ENCODE data around the gene KANK4. TPM values are rescaled to one million over a fixed set of nuclear protein-coding genes. Genes with fewer than 3 reads are reported as not detected.

KANK4 gene
- polyA plus RNA-seq, 3 donors from 2014 or later: not detected

- H3K36me3 Mint-ChIP-seq: no peaks in the 10 kb centered on the region
- no peak overlapping the region for H3K27ac Mint-ChIP-seq
- H3K4me3 Mint-ChIP-seq: no peak overlapping the region
- DNase-seq: no peak
- peaks cover 8 to 11% (median 9%) of the 10 kb centered on the region in 3 donors for H3K27me3 Mint-ChIP-seq (ENCODE audit: low read depth in 3 of 3)
- peaks cover 0 to 3% (median 0%) of the 10 kb centered on the region in 6 donors for H3K9me3 Mint-ChIP-seq
- H3K4me1 Mint-ChIP-seq: no peaks in the 10 kb centered on the region
Measured at GRCh38 chr1:62282909-62283755, 36.1 kb downstream of the KANK4 start.

GRCh38 chr1:62281922-62282555 is 37.2 kb downstream of the KANK4 start:
- Mint-ChIP-seq H3K9me3 (peaks cover 0 to 3% (median 0%) of the 10 kb centered on the region in 6 donors), H3K4me3 (no peak overlapping the region), H3K36me3 (no peaks in the 10 kb centered on the region), H3K27me3 (ENCODE audit: low read depth in 3 of 3) (peaks cover 8 to 11% (median 9%) of the 10 kb centered on the region in 3 donors), H3K4me1 (no peaks in the 10 kb centered on the region), H3K27ac (no peak overlapping the region)
- no peak for DNase-seq

DNA sequence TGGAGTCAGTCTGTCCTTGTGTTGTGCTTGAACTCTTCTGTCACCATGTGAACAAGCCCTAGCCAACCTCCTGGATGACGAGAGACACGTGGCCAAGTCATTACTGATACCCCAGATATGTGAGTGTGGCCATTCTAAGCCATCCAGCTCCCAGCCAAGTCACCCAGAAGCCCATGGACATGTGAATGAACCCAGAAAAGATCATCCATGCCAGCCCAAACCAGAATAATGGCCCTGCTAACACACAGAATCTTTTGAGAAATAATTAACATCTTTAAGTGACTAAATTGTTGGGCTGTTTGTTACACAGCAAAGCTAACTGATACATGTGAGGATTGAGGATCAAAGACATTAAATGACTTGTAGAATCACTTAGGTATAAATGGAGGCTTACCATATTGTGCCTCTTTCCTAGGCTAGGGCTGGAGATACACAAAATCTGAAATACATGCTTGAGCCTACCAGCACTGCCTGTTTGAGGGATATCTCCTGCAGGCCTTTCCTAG is 38.2 kb downstream of the KANK4 start:
- H3K27ac Mint-ChIP-seq: no peak overlapping the region
- H3K9me3 Mint-ChIP-seq: peaks cover 0 to 3% (median 0%) of the 10 kb centered on the region in 6 donors
- no peak overlapping the region for H3K4me3 Mint-ChIP-seq
- H3K36me3 Mint-ChIP-seq: no peaks in the 10 kb centered on the region
- DNase-seq: no peak
- peaks cover 7 to 9% (median 8%) of the 10 kb centered on the region in 3 donors for H3K27me3 Mint-ChIP-seq (ENCODE audit: low read depth in 3 of 3)
- no peaks in the 10 kb centered on the region for H3K4me1 Mint-ChIP-seq

- no peak overlapping the region for H3K4me3 Mint-ChIP-seq
- H3K36me3 Mint-ChIP-seq: no peaks in the 10 kb centered on the region
- no peaks in the 10 kb centered on the region for H3K4me1 Mint-ChIP-seq
- H3K27me3 Mint-ChIP-seq (ENCODE audit: low read depth in 3 of 3): peaks cover 3 to 7% (median 4%) of the 10 kb centered on the region in 3 donors
- DNase-seq: no peak
- no peak overlapping the region for H3K27ac Mint-ChIP-seq
- peaks cover 0 to 3% (median 0%) of the 10 kb centered on the region in 6 donors for H3K9me3 Mint-ChIP-seq
Measured at GRCh38 chr1:62280150-62280549, 39.1 kb downstream of the KANK4 start.

DNA sequence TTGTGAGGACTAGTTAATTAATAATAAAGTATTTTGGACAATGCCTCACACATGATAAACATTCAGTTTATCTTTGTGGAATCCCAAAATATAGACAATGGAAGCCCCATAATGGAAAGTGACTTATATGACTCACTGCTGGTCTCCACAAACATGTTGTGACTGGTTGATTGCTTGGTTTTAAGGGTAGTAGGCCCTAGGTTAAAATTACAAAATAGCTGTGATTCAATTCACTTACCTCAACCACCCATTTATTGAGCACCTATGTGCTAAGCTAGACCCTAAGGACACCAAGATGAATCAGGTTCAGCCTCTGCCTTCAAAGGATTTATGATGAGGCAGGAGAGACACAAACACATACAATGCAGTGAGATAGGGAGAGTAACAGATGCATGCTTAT is 42.4 kb downstream of the KANK4 start:
- no peak overlapping the region for H3K4me3 Mint-ChIP-seq
- peaks cover 0 to 3% (median 0%) of the 10 kb centered on the region in 6 donors for H3K9me3 Mint-ChIP-seq
- no peaks in the 10 kb centered on the region for H3K36me3 Mint-ChIP-seq
- no peak for DNase-seq
- H3K4me1 Mint-ChIP-seq: peaks cover 12 to 15% of the 10 kb centered on the region in 2 donors
- peaks cover 0 to 7% (median 3%) of the 10 kb centered on the region in 3 donors for H3K27me3 Mint-ChIP-seq (ENCODE audit: low read depth in 3 of 3)
- no peak overlapping the region for H3K27ac Mint-ChIP-seq

GRCh38 chr1:62274496-62275485 is 44.4 kb downstream of the KANK4 start:
- Mint-ChIP-seq H3K4me3 (no peak overlapping the region), H3K27ac (no peak overlapping the region), H3K36me3 (no peaks in the 10 kb centered on the region), H3K9me3 (peaks cover 0 to under 1% (median 0%) of the 10 kb centered on the region in 6 donors), H3K4me1 (peaks cover 18 to 28% of the 10 kb centered on the region in 2 donors), H3K27me3 (ENCODE audit: low read depth in 3 of 3) (peaks cover 0 to 5% (median 3%) of the 10 kb centered on the region in 3 donors)
- DNase-seq: no peak

- no peaks in the 10 kb centered on the region for H3K36me3 Mint-ChIP-seq
- peaks cover 0 to 2% (median 0%) of the 10 kb centered on the region in 3 donors for H3K27me3 Mint-ChIP-seq (ENCODE audit: low read depth in 3 of 3)
- no peak overlapping the region for H3K27ac Mint-ChIP-seq
- H3K4me3 Mint-ChIP-seq: no peak overlapping the region
- no peaks in the 10 kb centered on the region for H3K9me3 Mint-ChIP-seq
- H3K4me1 Mint-ChIP-seq: peaks cover 18 to 28% of the 10 kb centered on the region in 2 donors
- no peak for DNase-seq
Measured at GRCh38 chr1:62273953-62274352, 45.3 kb downstream of the KANK4 start.

GRCh38 chr1:62271948-62272728 is 47.1 kb downstream of the KANK4 start:
- Mint-ChIP-seq H3K4me1 (peaks cover 18 to 28% of the 10 kb centered on the region in 2 donors), H3K27ac (peak overlapping the region; percentile 4 to 84 (median 60)), H3K36me3 (no peaks in the 10 kb centered on the region), H3K9me3 (no peaks in the 10 kb centered on the region), H3K27me3 (ENCODE audit: low read depth in 3 of 3) (no peaks in the 10 kb centered on the region), H3K4me3 (peak overlapping the region; percentile 19 to 43 (median 26))
- peak; percentile 9 to 14 (median 10) for DNase-seq

- peaks cover 22 to 28% of the 10 kb centered on the region in 2 donors for H3K4me1 Mint-ChIP-seq
- no peak overlapping the region for H3K4me3 Mint-ChIP-seq
- H3K27me3 Mint-ChIP-seq (ENCODE audit: low read depth in 3 of 3): peaks cover 0 to 2% (median 2%) of the 10 kb centered on the region in 3 donors
- no peaks in the 10 kb centered on the region for H3K36me3 Mint-ChIP-seq
- no peaks in the 10 kb centered on the region for H3K9me3 Mint-ChIP-seq
- H3K27ac Mint-ChIP-seq: peak overlapping the region in 1 of 6 donors; percentile 19
- DNase-seq: no peak
Measured at GRCh38 chr1:62271134-62271533, 48.1 kb downstream of the KANK4 start.

GRCh38 chr1:62269851-62270495 is 49.3 kb downstream of the KANK4 start:
- H3K36me3 Mint-ChIP-seq: no peaks in the 10 kb centered on the region
- H3K27me3 Mint-ChIP-seq (ENCODE audit: low read depth in 3 of 3): peaks cover 0 to 3% (median 2%) of the 10 kb centered on the region in 3 donors
- peaks cover 22 to 28% of the 10 kb centered on the region in 2 donors for H3K4me1 Mint-ChIP-seq
- H3K4me3 Mint-ChIP-seq: no peak overlapping the region
- no peak overlapping the region for H3K27ac Mint-ChIP-seq
- no peaks in the 10 kb centered on the region for H3K9me3 Mint-ChIP-seq
- DNase-seq: no peak

DNA sequence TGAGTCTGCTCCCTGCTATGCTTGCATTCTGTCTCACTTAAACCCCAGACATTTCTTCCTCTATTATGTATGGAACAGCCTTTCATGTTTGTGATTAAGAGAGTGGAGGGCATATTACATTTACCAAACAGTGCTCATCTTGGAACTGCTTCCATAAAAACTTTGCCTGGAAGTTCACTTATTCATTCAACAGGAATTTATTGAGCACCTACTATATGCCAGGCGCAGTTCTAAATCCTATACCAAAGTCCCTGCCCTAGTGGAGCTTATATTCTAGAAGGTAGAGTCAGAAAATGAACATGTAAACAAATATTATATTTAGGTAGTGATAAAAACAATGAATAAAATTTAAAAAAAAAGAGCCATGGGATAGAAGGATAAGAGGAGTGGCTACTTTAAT is 49.8 kb downstream of the KANK4 start:
- H3K9me3 Mint-ChIP-seq: no peaks in the 10 kb centered on the region
- peaks cover 22 to 28% of the 10 kb centered on the region in 2 donors for H3K4me1 Mint-ChIP-seq
- DNase-seq: no peak
- H3K27ac Mint-ChIP-seq: no peak overlapping the region
- H3K36me3 Mint-ChIP-seq: no peaks in the 10 kb centered on the region
- H3K4me3 Mint-ChIP-seq: no peak overlapping the region
- peaks cover 0 to 6% (median 2%) of the 10 kb centered on the region in 3 donors for H3K27me3 Mint-ChIP-seq (ENCODE audit: low read depth in 3 of 3)

DNA sequence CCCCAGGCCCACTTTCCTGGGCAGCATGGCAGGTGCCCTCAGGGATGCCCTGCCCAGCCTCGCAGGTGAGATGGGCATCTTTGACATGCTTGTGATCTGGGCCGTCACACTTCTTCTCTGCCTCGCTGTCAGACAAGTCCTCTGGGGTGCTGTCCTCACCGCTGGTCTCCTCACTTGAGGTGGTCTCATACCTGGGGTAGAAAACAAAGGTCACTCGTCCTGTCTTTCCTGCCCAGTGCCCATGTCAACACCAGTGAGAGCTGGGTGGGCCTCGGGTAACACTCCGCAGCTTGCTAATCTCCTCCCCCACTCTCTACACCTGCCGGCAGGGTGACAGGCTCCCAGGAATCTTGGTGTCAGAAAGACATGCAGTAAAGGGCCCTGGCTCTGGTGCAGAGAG is 50.9 kb downstream of the KANK4 start:
- Mint-ChIP-seq H3K4me3 (no peak overlapping the region), H3K27me3 (ENCODE audit: low read depth in 3 of 3) (peaks cover under 1 to 7% (median 2%) of the 10 kb centered on the region in 3 donors), H3K9me3 (no peaks in the 10 kb centered on the region), H3K4me1 (peaks cover 17 to 22% of the 10 kb centered on the region in 2 donors), H3K27ac (no peak overlapping the region), H3K36me3 (no peaks in the 10 kb centered on the region)
- DNase-seq: no peak

All from immature natural killer cell (primary cell).